ENCODE measurements around the gene MRPL52. TPM values are rescaled to one million over a fixed set of nuclear protein-coding genes. Genes with fewer than 3 reads are reported as not detected.
"Not testable (repeated sequence)": the region's sequence is repeated elsewhere in the genome, so short reads cannot be mapped to it uniquely, and the experiment has no call there.

The MRPL52 gene
- polyA plus RNA-seq, 4 donors = 67.2 to 105 (median 97.4) TPM

DNA sequence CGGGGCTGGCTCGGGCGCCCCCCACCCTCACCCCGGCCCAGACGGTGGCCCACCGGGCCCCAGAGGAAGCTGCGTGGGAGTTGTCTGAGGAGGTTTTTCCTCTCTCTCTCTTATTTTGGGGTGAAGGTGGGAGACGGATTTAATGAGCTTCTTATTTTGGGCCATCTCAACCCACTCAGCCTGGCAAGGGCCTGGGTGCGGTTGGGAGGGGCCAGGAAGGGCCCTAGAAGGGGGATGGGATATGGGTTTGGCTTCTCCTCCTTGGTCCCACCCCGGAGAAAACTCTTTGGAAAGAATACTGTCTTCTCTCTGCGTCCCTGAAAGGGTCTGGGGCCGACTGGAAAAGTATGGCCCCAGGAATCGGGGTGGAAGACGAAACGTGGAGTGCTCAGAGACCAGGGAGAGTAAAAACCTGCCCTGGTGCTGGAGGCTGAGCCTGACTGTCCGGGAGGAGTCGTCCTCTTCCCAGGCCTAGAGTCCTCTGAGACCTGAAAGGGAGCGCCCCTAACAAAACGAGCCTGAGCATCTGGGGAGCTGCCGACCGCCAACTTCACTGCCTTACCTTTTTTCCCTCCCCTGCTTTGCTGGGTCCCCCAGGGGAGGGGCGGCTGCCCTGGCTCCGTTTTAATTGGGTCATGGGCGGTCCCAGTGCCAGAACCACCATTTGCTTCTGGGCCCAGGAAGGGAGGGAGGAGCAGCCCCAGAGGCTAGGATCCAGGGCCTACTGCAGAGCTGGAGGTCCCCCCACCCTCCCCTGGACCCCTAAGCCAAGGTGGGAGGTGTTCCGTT, 8.3 kb downstream of the MRPL52 start:
- no peak for DNase-seq (ENCODE audit: low read depth in 4 of 4, low spot score in 2 of 4)

DNA sequence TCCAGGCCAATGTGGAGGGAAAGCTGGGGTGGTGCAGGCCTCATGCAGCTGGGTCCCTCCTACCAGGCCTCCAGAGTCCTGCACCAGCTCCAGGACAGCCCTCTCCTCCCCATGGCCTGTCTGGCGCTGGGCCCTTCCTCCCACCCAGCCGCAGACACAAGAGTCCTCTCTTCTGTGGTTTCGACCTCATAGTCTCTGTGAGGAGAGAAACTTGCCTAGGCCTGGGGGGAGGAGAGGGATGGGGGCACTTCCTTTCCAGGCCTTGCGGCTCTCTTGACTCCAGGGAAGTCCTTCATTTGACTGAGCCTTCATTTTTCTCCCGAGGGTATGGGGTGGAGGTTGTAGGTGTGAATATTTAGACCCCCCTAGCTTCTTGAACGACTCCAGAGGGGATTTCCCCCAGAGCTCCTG, 8.9 kb downstream of the MRPL52 start:
- no peak for DNase-seq (ENCODE audit: low read depth in 4 of 4, low spot score in 2 of 4)

DNA sequence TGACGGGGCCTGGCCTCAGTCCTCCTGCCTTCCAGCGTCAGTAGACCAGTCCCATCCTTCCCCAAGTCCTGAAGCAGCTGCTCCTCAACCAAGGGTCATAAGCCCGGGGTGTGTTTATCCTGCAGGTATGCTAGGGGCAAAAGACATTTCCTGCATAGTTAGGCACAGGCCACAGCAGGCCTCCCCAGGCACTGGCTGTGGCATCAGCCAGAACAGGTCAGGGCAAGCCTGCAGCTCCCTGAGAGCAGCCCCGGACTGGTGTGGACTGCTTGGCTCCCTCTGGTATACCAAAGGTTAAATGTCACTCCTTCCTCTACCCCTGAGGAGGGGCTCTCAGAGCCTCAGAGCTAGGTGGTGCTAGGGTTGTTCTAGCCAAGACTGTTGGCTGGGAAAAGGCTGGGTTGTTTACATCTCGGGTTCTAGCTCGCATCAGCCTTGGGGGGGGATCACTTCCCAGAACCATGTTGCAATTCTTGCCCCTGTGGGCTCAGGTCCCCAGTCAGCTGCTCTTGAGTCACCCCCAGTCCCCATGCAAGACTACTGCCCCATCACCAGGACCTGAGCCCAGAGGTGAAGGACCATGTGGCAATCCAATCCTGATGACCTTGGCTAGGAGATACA, 9.6 kb downstream of the MRPL52 start:
- no peak for DNase-seq (ENCODE audit: low read depth in 4 of 4, low spot score in 2 of 4)

DNA sequence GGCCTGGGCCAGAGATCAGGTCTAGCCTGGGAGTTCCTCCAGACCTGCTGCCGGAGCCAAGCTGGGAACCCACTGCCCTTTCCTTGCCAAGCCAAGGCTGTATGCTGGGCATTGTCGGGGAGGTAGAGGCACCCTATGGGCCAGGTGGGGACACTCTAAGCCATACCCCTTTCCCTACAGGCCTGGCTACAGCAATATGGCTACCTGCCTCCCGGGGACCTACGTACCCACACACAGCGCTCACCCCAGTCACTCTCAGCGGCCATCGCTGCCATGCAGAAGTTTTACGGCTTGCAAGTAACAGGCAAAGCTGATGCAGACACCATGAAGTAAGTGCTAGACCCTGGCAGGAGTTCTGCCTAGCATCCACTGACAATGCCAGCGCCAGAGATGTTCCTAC, 11.6 kb downstream of the MRPL52 start:
- DNase-seq (ENCODE audit: low read depth in 4 of 4, low spot score in 2 of 4) = no peak

DNA sequence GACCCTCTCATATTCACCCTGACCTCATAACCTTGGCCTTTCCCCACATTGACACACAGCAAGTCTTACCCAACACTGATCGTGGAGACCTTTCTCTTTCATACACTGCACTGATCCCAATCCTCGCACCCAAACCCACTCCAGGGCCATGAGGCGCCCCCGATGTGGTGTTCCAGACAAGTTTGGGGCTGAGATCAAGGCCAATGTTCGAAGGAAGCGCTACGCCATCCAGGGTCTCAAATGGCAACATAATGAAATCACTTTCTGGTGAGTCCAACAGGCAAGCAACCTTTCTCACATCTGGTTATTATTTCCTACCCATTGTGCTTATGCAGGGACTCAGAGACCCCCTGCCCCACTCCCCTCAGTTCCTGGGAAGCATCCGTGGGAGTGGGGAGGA, 12.1 kb downstream of the MRPL52 start:
- no peak for DNase-seq (ENCODE audit: low read depth in 4 of 4, low spot score in 2 of 4)

DNA sequence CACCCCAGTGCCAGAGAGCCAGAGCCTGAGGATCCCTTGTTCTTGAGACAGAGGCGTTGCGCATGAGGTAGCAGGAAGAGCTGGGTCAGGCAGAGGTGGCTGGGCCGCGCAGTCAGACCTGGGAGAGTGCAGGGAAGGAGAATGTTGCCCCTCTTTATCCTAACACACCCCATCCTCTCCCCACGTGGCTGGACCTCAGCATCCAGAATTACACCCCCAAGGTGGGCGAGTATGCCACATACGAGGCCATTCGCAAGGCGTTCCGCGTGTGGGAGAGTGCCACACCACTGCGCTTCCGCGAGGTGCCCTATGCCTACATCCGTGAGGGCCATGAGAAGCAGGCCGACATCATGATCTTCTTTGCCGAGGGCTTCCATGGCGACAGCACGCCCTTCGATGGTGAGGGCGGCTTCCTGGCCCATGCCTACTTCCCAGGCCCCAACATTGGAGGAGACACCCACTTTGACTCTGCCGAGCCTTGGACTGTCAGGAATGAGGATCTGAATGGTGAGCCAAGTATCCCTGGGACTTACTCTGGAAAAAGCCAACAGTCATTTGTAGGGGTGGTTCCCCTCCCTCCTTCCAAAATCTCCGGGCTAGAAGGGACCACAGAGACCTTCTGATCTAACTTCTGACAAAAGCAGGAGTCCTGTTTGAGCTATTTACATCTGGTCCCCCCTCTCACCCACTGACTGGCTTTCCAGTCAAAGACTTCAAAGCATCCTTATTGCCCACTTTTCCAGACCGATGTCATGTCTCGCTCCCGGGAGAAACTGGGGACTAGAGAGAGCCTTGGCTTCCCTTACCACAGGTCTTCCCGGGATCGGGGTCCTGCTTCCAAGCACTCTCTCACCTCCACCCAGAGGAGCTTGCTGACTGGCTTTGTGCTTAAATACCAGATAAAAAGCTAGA, 12.8 kb downstream of the MRPL52 start:
- no peak for DNase-seq (ENCODE audit: low read depth in 4 of 4, low spot score in 2 of 4)

DNA sequence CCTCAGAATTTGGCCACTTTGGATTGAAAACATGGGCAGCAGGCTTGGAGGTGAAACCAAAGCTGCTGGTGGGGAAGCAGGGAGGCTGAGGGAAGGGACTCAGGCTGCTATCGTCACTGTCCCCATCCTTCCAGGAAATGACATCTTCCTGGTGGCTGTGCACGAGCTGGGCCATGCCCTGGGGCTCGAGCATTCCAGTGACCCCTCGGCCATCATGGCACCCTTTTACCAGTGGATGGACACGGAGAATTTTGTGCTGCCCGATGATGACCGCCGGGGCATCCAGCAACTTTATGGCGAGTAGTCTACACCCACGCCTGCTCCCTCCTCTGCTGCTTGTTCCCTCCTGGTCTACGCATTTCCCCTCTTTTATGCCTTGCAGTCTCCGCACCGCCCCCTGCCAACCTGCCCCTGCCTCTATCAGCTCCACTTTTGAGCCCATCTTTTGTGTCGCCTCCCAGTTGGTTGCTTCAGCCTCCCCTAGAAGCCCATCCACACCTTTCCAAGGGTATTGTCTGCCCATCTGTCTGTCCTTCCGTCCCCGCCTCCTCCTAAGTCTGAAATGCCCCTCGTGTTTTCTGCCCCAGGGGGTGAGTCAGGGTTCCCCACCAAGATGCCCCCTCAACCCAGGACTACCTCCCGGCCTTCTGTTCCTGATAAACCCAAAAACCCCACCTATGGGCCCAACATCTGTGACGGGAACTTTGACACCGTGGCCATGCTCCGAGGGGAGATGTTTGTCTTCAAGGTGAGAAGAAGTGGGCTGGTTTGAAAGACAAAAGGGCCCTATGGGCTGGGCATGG, 13.6 kb downstream of the MRPL52 start:
- DNase-seq (ENCODE audit: low read depth in 4 of 4, low spot score in 2 of 4) = no peak

DNA sequence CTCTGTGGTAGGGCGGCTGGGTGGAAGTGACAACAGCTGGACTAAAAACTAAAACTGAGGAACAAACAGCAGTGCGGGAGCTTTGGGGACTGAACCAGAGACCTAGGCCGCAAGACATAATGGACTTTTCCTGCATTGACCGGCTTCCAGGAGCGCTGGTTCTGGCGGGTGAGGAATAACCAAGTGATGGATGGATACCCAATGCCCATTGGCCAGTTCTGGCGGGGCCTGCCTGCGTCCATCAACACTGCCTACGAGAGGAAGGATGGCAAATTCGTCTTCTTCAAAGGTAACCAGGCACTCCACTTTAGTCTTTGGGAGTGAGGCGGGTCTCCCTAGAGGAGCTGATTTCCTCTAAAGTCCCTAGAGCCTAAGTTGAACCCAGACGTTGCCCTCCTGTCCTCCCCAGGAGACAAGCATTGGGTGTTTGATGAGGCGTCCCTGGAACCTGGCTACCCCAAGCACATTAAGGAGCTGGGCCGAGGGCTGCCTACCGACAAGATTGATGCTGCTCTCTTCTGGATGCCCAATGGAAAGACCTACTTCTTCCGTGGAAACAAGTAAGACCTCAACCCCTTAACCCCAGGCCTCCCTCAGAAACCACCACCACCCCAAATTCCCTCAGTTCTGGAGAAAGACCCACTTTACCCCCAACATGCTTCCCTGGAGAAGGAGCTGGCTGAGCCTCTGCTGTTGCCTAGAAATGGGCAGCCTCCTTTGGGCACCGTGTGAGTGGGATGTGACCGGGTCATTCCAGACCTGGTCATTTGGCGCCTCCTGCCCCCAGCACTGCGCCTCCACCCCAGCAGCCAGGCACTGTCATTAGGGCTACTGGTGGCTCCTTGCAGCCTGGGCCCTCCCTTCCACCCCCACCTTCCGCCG, 14.8 kb downstream of the MRPL52 start:
- no peak for DNase-seq (ENCODE audit: low read depth in 4 of 4, low spot score in 2 of 4)

DNA sequence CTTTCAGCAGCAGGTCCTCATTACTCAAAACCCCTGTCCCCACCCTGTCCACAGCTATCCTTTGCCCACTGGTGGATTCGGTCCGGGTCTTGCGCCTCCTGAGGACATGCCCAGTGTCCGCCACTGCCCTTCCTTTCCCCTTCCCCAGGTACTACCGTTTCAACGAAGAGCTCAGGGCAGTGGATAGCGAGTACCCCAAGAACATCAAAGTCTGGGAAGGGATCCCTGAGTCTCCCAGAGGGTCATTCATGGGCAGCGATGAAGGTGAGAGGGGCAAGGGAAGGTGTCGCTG, 15.4 kb downstream of the MRPL52 start:
- DNase-seq (ENCODE audit: low read depth in 4 of 4, low spot score in 2 of 4) = no peak

DNA sequence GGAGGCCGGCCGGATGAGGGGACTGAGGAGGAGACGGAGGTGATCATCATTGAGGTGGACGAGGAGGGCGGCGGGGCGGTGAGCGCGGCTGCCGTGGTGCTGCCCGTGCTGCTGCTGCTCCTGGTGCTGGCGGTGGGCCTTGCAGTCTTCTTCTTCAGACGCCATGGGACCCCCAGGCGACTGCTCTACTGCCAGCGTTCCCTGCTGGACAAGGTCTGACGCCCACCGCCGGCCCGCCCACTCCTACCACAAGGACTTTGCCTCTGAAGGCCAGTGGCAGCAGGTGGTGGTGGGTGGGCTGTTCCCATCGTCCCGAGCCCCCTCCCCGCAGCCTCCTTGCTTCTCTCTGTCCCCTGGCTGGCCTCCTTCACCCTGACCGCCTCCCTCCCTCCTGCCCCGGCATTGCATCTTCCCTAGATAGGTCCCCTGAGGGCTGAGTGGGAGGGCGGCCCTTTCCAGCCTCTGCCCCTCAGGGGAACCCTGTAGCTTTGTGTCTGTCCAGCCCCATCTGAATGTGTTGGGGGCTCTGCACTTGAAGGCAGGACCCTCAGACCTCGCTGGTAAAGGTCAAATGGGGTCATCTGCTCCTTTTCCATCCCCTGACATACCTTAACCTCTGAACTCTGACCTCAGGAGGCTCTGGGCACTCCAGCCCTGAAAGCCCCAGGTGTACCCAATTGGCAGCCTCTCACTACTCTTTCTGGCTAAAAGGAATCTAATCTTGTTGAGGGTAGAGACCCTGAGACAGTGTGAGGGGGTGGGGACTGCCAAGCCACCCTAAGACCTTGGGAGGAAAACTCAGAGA, 16.3 kb downstream of the MRPL52 start:
- no peak for DNase-seq (ENCODE audit: low read depth in 4 of 4, low spot score in 2 of 4)

DNA sequence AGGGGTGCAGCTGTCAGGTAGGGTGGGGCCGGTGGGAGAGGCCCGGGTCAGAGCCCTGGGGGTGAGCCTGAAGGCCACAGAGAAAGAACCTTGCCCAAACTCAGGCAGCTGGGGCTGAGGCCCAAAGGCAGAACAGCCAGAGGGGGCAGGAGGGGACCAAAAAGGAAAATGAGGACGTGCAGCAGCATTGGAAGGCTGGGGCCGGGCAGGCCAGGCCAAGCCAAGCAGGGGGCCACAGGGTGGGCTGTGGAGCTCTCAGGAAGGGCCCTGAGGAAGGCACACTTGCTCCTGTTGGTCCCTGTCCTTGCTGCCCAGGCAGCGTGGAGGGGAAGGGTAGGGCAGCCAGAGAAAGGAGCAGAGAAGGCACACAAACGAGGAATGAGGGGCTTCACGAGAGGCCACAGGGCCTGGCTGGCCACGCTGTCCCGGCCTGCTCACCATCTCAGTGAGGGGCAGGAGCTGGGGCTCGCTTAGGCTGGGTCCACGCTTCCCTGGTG, 17.2 kb downstream of the MRPL52 start:
- DNase-seq (ENCODE audit: low read depth in 4 of 4, low spot score in 2 of 4) = no peak

DNA sequence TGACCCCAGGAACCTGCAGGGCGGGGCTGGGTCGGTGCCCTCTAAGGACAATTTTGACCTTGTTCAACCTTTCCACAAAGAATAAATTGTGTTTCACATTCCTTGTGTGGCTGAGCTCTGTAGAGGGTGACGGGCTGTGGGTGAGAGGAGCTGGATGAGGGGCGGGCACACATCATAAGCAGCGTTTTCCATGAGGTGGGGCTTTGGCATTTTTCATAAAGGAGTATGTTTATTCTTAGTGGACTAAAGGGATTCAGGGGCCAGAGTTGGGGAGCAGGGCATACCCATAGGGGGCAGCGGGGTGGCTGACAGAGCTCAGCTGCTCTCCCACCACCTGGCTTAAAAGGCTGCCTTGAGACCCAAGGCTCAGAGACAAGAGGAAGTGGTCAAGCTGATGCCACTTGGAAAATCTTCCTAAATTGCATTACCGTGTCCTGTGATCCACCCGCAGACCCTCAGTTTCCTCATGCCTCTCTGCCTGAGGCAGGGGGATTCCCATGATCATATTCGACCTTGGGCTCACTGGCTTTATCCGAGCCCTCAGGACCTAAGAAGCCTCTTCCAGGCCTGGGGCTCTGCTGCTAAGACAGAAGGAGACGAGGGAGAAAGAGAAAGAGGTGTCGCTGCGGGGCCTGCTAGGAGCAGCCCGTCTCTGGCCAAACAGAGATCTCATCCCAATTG, 18.1 kb downstream of the MRPL52 start:
- DNase-seq (ENCODE audit: low read depth in 4 of 4, low spot score in 2 of 4) = no peak

DNA sequence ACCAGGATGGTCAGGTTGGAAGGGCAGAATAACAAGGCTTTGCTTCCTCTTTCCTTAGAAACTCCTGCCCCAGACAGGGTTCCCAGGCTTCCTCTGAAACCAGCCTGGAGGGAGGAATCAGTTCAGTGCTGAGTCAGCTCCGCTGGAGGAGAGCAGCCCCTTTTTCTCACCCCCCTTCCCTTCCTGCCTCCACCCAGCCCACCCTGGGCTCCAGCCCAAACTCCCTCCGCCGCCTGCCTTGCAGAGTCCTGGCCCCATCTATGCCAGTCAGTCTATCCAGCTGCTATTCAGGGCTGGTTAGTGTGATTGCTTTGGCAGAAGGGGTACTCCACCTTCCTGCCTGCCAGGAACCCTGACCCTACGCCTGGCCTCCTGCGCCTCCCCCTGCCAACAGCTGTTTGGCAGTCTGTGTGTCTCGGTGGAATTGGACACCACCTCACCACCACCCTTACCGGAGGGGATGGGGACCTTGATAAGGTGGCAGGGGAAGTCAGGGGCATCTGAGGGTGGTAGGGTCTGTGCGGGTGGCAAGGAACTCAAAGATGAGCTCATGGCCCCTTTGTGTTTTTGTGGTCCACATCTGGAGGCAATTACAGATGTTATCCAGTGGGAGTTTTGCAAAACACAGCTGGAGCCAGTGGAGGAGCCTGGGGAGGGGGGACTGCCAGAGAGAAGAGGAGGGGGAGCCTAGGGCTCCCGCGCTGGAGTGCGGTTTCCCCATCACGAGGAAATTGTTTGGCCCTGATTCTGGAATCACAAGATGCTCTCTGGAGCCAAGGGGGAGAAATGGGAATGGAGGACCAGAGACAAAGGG, 18.9 kb downstream of the MRPL52 start:
- DNase-seq (ENCODE audit: low read depth in 4 of 4, low spot score in 2 of 4) = peak in 3 of 4 donors; percentile 62 to 73 (median 69)

DNA sequence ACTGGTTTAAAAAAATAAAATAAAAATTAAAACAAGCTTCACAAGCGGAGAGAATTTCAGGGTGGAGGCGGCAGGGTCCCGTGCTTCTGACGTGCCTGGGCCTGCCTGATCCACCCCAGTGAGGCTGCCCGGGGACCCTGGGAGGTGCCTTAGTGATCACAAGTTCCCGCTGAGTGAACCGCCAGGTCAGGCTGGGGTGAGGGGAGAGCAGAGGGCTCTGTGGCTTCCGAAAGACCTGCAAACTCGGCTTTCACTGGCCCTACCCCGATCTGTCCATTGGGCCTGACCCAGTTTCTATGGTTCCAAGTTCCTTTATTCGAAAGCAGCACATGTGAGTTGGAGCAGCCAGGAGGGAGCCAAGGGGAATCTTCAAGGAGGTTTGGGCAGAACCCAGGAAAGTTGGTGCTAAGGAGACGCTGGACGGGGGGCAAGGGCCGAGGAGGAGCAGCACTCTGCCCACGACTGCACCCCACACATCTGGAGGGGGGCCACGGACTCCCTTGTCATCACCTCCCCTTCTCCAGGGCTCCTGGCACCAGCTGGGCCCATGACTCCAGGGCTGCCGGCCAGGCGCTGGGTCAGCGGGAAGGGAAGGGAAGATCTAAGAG, 19.6 kb downstream of the MRPL52 start:
- no peak for DNase-seq (ENCODE audit: low read depth in 4 of 4, low spot score in 2 of 4)

DNA sequence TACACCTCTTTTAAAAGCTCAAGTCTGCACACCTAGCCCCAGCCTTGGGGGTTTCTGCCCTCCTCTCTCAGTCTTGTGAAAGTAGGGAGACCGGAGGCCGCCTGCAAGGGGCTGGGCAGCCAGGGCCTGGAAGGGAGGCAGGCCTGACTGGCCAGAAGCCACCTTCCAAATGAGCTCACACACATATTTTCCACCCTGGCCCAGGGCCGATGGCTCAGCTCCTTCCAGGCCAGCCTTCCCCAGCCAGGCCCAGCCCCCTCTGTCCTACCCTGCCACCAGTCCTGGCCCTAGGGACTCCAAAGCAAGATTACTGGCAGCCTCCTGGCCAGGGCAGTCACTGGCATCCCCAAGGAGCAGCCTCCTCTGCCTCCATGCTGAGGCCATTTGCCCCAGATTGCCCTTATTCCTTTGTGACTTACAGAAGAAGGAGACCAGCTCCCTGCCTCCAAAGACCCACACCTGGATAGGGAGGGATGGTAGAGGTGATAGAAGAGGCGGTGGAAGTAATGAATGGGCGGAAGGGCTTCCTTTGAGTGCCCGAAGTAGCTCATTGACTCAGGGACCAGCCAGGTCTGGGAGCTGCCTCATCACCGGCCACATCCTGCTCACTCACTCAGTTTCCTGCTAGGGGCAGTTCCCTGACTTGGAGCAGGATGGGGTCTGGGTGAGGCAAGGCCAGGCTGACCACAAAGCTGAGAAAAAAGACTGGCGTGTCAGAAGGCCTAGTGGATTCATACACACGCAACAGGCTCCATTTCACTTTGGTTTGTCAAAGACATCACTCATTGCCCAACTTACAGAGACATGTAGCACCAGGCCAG, 21.5 kb downstream of the MRPL52 start:
- no peak for DNase-seq (ENCODE audit: low read depth in 4 of 4, low spot score in 2 of 4)

DNA sequence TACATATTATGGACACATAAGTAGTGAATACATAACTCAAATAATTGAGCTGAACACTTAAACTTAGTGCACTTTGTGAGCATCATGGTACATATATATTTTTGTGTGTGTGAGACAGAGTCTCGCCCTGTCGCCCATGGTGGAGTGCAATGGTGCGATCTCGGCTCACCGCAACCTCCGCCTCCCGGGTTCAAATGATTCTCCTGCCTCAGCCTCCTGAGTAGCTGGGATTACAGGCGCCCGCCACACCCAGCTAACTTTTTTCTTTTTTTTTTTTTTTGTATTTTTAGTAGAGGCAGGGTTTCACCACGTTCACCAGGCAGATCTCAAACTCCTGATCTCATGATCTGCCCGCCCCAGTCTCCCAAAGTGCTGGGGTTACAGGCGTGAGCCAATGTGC, 22.5 kb downstream of the MRPL52 start:
- DNase-seq (ENCODE audit: low read depth in 4 of 4, low spot score in 2 of 4) = not testable (repeated sequence)
